GM10266 (cell line): ENCODE results near the gene EIF2AK3.
"Not testable (repeated sequence)": the region's sequence is repeated elsewhere in the genome, so short reads cannot be mapped to it uniquely, and the experiment has no call there.

ENCODE experiments used
- DNase-seq: peaks from one replicate; pipeline ENCODE4 v3.0.0; 2012; ENCODE audit errors: extremely low spot score
- CTCF ChIP-seq: IDR thresholded peaks from 2 replicates; pipeline ENCODE4 v1.5.1; 2012; ENCODE audit warnings: mild to moderate bottlenecking, low read depth; ENCODE audit not compliant: control insufficient read depth, insufficient read depth; ENCODE audit errors: missing control alignments

Gene EIF2AK3

GRCh38 chr2:88654714-88655113 is 27.4 kb upstream of the EIF2AK3 start:
- no peak for DNase-seq
- TF ChIP-seq CTCF: no peak

GRCh38 chr2:88651646-88652045 is 24.4 kb upstream of the EIF2AK3 start:
- DNase-seq: no peak
- no peak for TF ChIP-seq CTCF

GRCh38 chr2:88645291-88645882 is 18.1 kb upstream of the EIF2AK3 start:
- not testable (repeated sequence) for DNase-seq

- DNase-seq: no peak
- TF ChIP-seq CTCF: no peak
These were observed 15.0 kb upstream of the EIF2AK3 start for GRCh38 chr2:88642278-88642677.

GRCh38 chr2:88641330-88641729 is 14.1 kb upstream of the EIF2AK3 start:
- DNase-seq: no peak
- TF ChIP-seq CTCF: no peak

- no peak for DNase-seq
- TF ChIP-seq CTCF: no peak
These were observed 12.6 kb upstream of the EIF2AK3 start for GRCh38 chr2:88639865-88640264.

- no peak for TF ChIP-seq CTCF
- DNase-seq: no peak
These were observed 11.5 kb upstream of the EIF2AK3 start for GRCh38 chr2:88638743-88639142.

- DNase-seq: no peak
- TF ChIP-seq CTCF: no peak
These were observed 10.9 kb upstream of the EIF2AK3 start for GRCh38 chr2:88638123-88638650.
